ENCODE data around the gene SLC50A1. TPM values are rescaled to one million over a fixed set of nuclear protein-coding genes. Genes with fewer than 3 reads are reported as not detected.

SLC50A1 gene
- total RNA-seq, 1 experiment from 2014 or later: 67.4 TPM

GRCh38 chr1:155175281-155175926 is 39.8 kb downstream of the SLC50A1 start:
- ChIA-PET POLR2A (interaction anchor here (0.8 to 2.5 kb wide), 2 partner anchors 18 to 33 kb away, joined by 3 to 18 read pairs; partner anchors contain the start of gene MTX1), CTCF (interaction anchor here (0.6 to 1.9 kb wide), 4 partner anchors 18 to 1725 kb away, joined by 3 to 14 read pairs (median 5); partner anchors contain the start of gene THBS3)
- in situ Hi-C loops (cut with HindIII; ENCODE audit: low pct_unique_long_range_greater_than_20kb, low sequenced_read_pairs) (no loop called here), intact Hi-C loops (cut with micrococcal nuclease; ENCODE audit: unreplicated experiment) (no loop called here)
- peaks cover 23% of the 10 kb centered on the region for H3K4me1 ChIP-seq (ENCODE audit: control insufficient read depth, insufficient read depth, low read length)
- DNase-seq (ENCODE audit: low read depth, low spot score) (no peak), ATAC-seq (no peak)
- BruUV-seq (replicated peaks): no TSS peak
- H3K27me3 ChIP-seq (ENCODE audit: control insufficient read depth, insufficient read depth, low read length): no peaks in the 10 kb centered on the region
- H3K4me3 ChIP-seq (ENCODE audit: low read depth in 2 of 2, low read length in 2 of 2): no peak overlapping the region; a peak in 1 of 4 replicates
- H3K27ac ChIP-seq (ENCODE audit: low read length): no peak overlapping the region
- no peak for TF ChIP-seq SIN3A (IDR thresholded peaks at IDR 0.05; ENCODE audit: borderline replicate concordance, insufficient read depth, low read depth, low read length)
- TF ChIP-seq CTCF (IDR thresholded peaks at IDR 0.05): no peak
- TF ChIP-seq POLR2AphosphoS5 (IDR thresholded peaks at IDR 0.05; ENCODE audit: low read depth, low read length): no peak
- TF ChIP-seq, protein P1, sequence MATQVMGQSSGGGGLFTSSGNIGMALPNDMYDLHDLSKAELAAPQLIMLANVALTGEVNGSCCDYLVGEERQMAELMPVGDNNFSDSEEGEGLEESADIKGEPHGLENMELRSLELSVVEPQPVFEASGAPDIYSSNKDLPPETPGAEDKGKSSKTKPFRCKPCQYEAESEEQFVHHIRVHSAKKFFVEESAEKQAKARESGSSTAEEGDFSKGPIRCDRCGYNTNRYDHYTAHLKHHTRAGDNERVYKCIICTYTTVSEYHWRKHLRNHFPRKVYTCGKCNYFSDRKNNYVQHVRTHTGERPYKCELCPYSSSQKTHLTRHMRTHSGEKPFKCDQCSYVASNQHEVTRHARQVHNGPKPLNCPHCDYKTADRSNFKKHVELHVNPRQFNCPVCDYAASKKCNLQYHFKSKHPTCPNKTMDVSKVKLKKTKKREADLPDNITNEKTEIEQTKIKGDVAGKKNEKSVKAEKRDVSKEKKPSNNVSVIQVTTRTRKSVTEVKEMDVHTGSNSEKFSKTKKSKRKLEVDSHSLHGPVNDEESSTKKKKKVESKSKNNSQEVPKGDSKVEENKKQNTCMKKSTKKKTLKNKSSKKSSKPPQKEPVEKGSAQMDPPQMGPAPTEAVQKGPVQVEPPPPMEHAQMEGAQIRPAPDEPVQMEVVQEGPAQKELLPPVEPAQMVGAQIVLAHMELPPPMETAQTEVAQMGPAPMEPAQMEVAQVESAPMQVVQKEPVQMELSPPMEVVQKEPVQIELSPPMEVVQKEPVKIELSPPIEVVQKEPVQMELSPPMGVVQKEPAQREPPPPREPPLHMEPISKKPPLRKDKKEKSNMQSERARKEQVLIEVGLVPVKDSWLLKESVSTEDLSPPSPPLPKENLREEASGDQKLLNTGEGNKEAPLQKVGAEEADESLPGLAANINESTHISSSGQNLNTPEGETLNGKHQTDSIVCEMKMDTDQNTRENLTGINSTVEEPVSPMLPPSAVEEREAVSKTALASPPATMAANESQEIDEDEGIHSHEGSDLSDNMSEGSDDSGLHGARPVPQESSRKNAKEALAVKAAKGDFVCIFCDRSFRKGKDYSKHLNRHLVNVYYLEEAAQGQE (IDR thresholded peaks at IDR 0.05; ENCODE audit: insufficient read depth in 1 of 2, low read depth in 2 of 2, low read length in 1 of 2): no peak
- TF ChIP-seq TCF7L2 (IDR thresholded peaks at IDR 0.05; ENCODE audit: low read depth, low read length): no peak
- no peaks in the 10 kb centered on the region for H3K9me3 ChIP-seq (ENCODE audit: control insufficient read depth, insufficient read depth, low read depth, low read length)
- no peaks in the 10 kb centered on the region; the same call in 1 of the 2 replicates for H3K36me3 ChIP-seq (ENCODE audit: control insufficient read depth, insufficient read depth, low read length)

GRCh38 chr1:155175927-155176371 is 40.3 kb downstream of the SLC50A1 start:
- intact Hi-C loops (cut with micrococcal nuclease; ENCODE audit: unreplicated experiment): no loop called here
- H3K9me3 ChIP-seq (ENCODE audit: control insufficient read depth, insufficient read depth, low read depth, low read length): no peaks in the 10 kb centered on the region
- no peaks in the 10 kb centered on the region for H3K27me3 ChIP-seq (ENCODE audit: control insufficient read depth, insufficient read depth, low read length)
- in situ Hi-C loops (cut with HindIII; ENCODE audit: low pct_unique_long_range_greater_than_20kb, low sequenced_read_pairs): no loop called here
- TF ChIP-seq, protein P1 (IDR thresholded peaks at IDR 0.05; ENCODE audit: insufficient read depth in 1 of 2, low read depth in 2 of 2, low read length in 1 of 2): no peak
- TF ChIP-seq TCF7L2 (IDR thresholded peaks at IDR 0.05; ENCODE audit: low read depth, low read length): no peak
- peaks cover 23% of the 10 kb centered on the region for H3K4me1 ChIP-seq (ENCODE audit: control insufficient read depth, insufficient read depth, low read length)
- POLR2A ChIA-PET: interaction anchor here (0.8 kb wide), 1 partner anchor 32 kb away, joined by 3 read pairs; the partner anchor contains the start of gene MTX1
- ATAC-seq (peak; percentile 35; the same call in 1 of the 2 replicates), DNase-seq (ENCODE audit: low read depth, low spot score) (no peak)
- CTCF ChIA-PET: interaction anchor here (1.9 kb wide), 1 partner anchor 17 kb away, joined by 14 read pairs; no protein-coding TSS in a partner anchor
- H3K4me3 ChIP-seq (ENCODE audit: low read depth in 2 of 2, low read length in 2 of 2): no peak overlapping the region
- BruUV-seq (replicated peaks): no TSS peak
- no peaks in the 10 kb centered on the region; the same call in 1 of the 2 replicates for H3K36me3 ChIP-seq (ENCODE audit: control insufficient read depth, insufficient read depth, low read length)
- no peak overlapping the region for H3K27ac ChIP-seq (ENCODE audit: low read length)

Data from Panc1 (cell line).